K562 (cell line): ENCODE measurements around the gene NT5DC4. TPM values are rescaled to one million over a fixed set of nuclear protein-coding genes. Genes with fewer than 3 reads are reported as not detected.

Source experiments
- CBFA2T2 ChIP-seq: fragments of 450-650 bp; conservative IDR thresholded peaks from 2 replicates; pipeline ENCODE4 v1.6.1; 2017; ENCODE audit warnings: mild to moderate bottlenecking
- KDM4B ChIP-seq, 2 experiments: fragments of 450-650 bp in 1 of 2; sonication (generic) in 1 of 2; IDR thresholded peaks; 2 replicates each; pipeline ENCODE4 v1.6.1; 2016 to 2017; ENCODE audit warnings: borderline replicate concordance in 2 of 2, antibody characterized with exemption in 1 of 2, low read depth in 1 of 2, mild to moderate bottlenecking in 1 of 2
- NUFIP1 ChIP-seq: fragments of 450-650 bp; IDR thresholded peaks from 2 replicates; pipeline ENCODE4 v1.6.1; 2018; ENCODE audit not compliant: partially characterized antibody
- TAF9B ChIP-seq: fragments of 450-650 bp; IDR thresholded peaks from 2 replicates; pipeline ENCODE4 v1.6.1; 2018; ENCODE audit warnings: mild to moderate bottlenecking; ENCODE audit not compliant: partially characterized antibody
- ZNF217 ChIP-seq: sonication (generic); formaldehyde crosslinking; IDR thresholded peaks from 2 replicates; pipeline ENCODE4 v1.8.0; 2022; ENCODE audit warnings: mild to moderate bottlenecking, missing genetic modification reagents
- polyA plus RNA-seq, 8 experiments: library from polyadenylated mRNA; depleted of rRNA in 4 of 8; stranded (reverse) in 5 of 8; unstranded in 3 of 8; fragments of >200 nt; fragmentation: Nextera tagmentation in 2 of 8; fragmentation: Illumina TruSeq in 1 of 8; extraction: Ambion mirVana in 2 of 8; extraction: Trizol in 1 of 8; gene quantifications; 2 replicates each; pipeline versions ENCODE4 v1.2.1 to v1.2.3, GENCODE V29; 2011 to 2014; ENCODE audit warnings: inconsistent platforms in 1 of 8, missing spikeins in 1 of 8
- total RNA-seq, 7 experiments: library from RNA; depleted of rRNA in 6 of 7; stranded (reverse); fragments of >200 nt in 6 of 7; fragmentation: Illumina TruSeq in 2 of 7; extraction: Trizol in 2 of 7; gene quantifications; 2 replicates each; pipeline versions ENCODE4 v1.2.1 to v1.2.3, GENCODE V29; 2011 to 2021; ENCODE audit warnings: low replicate concordance in 1 of 7
- TF ChIP-seq, protein P1 (sequence below): sonication (generic); formaldehyde crosslinking; IDR thresholded peaks from 2 replicates; pipeline ENCODE4 v1.9.0; 2022; ENCODE audit warnings: mild to moderate bottlenecking, missing genetic modification reagents
- TF ChIP-seq, protein P2 (sequence below): fragments of 200-600 bp; sonication (generic); IDR thresholded peaks from one replicate; pipeline ENCODE4 v1.6.1; 2012; ENCODE audit warnings: mild to moderate bottlenecking, low read depth, low read length, inconsistent platforms
- TF ChIP-seq, protein P3 (sequence below): fragments of 250-450 bp; sonication (Bioruptor Pico); IDR thresholded peaks from 2 replicates; pipeline ENCODE4 v1.4.0; 2020; ENCODE audit warnings: mild to moderate bottlenecking, moderate library complexity, borderline replicate concordance
- TF ChIP-seq, protein P4 (sequence below): fragments of 250-450 bp; sonication (Bioruptor Pico); IDR thresholded peaks from 2 replicates; pipeline ENCODE4 v1.8.0; 2022; ENCODE audit warnings: moderate library complexity, mild to moderate bottlenecking, inconsistent platforms
- TF ChIP-seq, protein P5 (sequence below): fragments of 250-450 bp; sonication (Bioruptor Pico); IDR thresholded peaks from 2 replicates; pipeline ENCODE4 v1.8.0; 2021; ENCODE audit warnings: moderate library complexity, mild to moderate bottlenecking, inconsistent platforms

The NT5DC4 gene
- total and polyA plus RNA-seq, 9 of the 15 experiments (the other 6 are each of a cell fraction or from before 2014, with no cell fraction given) = 0.44 to 6.9 (median 2.5) TPM

DNA sequence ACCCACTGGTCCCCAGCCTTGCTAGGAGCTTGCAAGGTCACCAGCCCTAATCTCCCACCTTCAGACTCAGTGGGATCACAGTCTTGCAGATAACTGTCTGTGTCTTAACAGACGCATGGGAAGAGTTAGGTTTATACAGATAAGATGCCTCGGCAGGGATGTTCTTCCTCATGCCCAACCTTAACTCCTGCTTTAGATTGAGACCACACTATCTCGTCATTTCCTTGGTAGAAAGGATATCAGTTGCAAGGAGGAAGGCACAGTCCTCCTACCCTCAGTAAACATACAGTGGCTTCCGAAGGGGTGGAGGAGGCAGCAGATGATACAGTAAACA, 7.2 kb downstream of the NT5DC4 start (continued):
- TF ChIP-seq, protein P1, sequence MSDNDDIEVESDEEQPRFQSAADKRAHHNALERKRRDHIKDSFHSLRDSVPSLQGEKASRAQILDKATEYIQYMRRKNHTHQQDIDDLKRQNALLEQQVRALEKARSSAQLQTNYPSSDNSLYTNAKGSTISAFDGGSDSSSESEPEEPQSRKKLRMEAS (CRISPR knock-in tag) = no peak
- TF ChIP-seq, protein P2, sequence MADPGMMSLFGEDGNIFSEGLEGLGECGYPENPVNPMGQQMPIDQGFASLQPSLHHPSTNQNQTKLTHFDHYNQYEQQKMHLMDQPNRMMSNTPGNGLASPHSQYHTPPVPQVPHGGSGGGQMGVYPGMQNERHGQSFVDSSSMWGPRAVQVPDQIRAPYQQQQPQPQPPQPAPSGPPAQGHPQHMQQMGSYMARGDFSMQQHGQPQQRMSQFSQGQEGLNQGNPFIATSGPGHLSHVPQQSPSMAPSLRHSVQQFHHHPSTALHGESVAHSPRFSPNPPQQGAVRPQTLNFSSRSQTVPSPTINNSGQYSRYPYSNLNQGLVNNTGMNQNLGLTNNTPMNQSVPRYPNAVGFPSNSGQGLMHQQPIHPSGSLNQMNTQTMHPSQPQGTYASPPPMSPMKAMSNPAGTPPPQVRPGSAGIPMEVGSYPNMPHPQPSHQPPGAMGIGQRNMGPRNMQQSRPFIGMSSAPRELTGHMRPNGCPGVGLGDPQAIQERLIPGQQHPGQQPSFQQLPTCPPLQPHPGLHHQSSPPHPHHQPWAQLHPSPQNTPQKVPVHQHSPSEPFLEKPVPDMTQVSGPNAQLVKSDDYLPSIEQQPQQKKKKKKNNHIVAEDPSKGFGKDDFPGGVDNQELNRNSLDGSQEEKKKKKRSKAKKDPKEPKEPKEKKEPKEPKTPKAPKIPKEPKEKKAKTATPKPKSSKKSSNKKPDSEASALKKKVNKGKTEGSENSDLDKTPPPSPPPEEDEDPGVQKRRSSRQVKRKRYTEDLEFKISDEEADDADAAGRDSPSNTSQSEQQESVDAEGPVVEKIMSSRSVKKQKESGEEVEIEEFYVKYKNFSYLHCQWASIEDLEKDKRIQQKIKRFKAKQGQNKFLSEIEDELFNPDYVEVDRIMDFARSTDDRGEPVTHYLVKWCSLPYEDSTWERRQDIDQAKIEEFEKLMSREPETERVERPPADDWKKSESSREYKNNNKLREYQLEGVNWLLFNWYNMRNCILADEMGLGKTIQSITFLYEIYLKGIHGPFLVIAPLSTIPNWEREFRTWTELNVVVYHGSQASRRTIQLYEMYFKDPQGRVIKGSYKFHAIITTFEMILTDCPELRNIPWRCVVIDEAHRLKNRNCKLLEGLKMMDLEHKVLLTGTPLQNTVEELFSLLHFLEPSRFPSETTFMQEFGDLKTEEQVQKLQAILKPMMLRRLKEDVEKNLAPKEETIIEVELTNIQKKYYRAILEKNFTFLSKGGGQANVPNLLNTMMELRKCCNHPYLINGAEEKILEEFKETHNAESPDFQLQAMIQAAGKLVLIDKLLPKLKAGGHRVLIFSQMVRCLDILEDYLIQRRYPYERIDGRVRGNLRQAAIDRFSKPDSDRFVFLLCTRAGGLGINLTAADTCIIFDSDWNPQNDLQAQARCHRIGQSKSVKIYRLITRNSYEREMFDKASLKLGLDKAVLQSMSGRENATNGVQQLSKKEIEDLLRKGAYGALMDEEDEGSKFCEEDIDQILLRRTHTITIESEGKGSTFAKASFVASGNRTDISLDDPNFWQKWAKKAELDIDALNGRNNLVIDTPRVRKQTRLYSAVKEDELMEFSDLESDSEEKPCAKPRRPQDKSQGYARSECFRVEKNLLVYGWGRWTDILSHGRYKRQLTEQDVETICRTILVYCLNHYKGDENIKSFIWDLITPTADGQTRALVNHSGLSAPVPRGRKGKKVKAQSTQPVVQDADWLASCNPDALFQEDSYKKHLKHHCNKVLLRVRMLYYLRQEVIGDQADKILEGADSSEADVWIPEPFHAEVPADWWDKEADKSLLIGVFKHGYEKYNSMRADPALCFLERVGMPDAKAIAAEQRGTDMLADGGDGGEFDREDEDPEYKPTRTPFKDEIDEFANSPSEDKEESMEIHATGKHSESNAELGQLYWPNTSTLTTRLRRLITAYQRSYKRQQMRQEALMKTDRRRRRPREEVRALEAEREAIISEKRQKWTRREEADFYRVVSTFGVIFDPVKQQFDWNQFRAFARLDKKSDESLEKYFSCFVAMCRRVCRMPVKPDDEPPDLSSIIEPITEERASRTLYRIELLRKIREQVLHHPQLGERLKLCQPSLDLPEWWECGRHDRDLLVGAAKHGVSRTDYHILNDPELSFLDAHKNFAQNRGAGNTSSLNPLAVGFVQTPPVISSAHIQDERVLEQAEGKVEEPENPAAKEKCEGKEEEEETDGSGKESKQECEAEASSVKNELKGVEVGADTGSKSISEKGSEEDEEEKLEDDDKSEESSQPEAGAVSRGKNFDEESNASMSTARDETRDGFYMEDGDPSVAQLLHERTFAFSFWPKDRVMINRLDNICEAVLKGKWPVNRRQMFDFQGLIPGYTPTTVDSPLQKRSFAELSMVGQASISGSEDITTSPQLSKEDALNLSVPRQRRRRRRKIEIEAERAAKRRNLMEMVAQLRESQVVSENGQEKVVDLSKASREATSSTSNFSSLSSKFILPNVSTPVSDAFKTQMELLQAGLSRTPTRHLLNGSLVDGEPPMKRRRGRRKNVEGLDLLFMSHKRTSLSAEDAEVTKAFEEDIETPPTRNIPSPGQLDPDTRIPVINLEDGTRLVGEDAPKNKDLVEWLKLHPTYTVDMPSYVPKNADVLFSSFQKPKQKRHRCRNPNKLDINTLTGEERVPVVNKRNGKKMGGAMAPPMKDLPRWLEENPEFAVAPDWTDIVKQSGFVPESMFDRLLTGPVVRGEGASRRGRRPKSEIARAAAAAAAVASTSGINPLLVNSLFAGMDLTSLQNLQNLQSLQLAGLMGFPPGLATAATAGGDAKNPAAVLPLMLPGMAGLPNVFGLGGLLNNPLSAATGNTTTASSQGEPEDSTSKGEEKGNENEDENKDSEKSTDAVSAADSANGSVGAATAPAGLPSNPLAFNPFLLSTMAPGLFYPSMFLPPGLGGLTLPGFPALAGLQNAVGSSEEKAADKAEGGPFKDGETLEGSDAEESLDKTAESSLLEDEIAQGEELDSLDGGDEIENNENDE = no peak
- TF ChIP-seq KDM4B (IDR thresholded peaks at IDR 0.05; ENCODE audit: borderline replicate concordance in 2 of 2, low read depth in 1 of 2) (no peak), TAF9B (no peak), ZNF217 (CRISPR knock-in tag) (no peak), CBFA2T2 (peak; percentile 88), NUFIP1 (no peak)
- TF ChIP-seq, protein P3, sequence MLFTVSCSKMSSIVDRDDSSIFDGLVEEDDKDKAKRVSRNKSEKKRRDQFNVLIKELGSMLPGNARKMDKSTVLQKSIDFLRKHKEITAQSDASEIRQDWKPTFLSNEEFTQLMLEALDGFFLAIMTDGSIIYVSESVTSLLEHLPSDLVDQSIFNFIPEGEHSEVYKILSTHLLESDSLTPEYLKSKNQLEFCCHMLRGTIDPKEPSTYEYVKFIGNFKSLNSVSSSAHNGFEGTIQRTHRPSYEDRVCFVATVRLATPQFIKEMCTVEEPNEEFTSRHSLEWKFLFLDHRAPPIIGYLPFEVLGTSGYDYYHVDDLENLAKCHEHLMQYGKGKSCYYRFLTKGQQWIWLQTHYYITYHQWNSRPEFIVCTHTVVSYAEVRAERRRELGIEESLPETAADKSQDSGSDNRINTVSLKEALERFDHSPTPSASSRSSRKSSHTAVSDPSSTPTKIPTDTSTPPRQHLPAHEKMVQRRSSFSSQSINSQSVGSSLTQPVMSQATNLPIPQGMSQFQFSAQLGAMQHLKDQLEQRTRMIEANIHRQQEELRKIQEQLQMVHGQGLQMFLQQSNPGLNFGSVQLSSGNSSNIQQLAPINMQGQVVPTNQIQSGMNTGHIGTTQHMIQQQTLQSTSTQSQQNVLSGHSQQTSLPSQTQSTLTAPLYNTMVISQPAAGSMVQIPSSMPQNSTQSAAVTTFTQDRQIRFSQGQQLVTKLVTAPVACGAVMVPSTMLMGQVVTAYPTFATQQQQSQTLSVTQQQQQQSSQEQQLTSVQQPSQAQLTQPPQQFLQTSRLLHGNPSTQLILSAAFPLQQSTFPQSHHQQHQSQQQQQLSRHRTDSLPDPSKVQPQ = no peak
- TF ChIP-seq, protein P4, sequence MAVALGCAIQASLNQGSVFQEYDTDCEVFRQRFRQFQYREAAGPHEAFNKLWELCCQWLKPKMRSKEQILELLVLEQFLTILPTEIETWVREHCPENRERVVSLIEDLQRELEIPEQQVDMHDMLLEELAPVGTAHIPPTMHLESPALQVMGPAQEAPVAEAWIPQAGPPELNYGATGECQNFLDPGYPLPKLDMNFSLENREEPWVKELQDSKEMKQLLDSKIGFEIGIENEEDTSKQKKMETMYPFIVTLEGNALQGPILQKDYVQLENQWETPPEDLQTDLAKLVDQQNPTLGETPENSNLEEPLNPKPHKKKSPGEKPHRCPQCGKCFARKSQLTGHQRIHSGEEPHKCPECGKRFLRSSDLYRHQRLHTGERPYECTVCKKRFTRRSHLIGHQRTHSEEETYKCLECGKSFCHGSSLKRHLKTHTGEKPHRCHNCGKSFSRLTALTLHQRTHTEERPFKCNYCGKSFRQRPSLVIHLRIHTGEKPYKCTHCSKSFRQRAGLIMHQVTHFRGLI = no peak
- TF ChIP-seq, protein P5, sequence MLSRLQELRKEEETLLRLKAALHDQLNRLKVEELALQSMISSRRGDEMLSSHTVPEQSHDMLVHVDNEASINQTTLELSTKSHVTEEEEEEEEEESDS (CRISPR knock-in tag) = no peak
